ENCODE data around the gene SCIN.
"Not testable (repeated sequence)": the region's sequence is repeated elsewhere in the genome, so short reads cannot be mapped to it uniquely, and the experiment has no call there.

The SCIN gene

GRCh38 chr7:12612622-12613021, 42.1 kb downstream of the SCIN start:
- no peak for DNase-seq (ENCODE audit: low spot score)

DNA sequence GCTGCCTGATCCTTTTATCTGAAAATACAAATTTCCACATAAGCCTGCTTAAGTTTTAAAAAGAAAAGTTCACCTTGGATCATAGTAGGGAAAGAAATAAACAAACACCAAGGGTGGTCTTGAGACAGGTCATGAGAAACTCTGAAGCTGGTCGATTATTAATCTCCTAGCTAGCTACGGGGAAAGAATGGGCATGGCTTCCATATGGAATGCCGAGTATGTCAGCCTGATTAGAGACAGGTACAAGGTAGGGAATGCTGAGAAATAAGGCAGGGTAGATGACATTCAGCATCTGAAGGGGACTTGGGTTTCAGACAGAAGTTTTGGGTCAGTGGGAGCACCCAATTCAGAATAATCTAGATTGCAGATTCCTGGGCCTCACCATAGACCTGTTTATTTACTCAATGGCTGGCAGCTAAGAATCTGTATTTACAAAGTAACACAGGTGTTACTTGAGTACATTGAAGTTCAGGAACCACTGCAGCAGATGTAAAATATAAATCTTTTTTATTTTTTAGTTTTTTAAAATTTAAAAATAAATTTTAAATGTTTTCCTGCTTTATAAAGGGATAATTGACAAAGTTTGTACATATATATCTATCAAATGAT, 49.0 kb downstream of the SCIN start:
- DNase-seq (ENCODE audit: low spot score) = peak; percentile 27

DNA sequence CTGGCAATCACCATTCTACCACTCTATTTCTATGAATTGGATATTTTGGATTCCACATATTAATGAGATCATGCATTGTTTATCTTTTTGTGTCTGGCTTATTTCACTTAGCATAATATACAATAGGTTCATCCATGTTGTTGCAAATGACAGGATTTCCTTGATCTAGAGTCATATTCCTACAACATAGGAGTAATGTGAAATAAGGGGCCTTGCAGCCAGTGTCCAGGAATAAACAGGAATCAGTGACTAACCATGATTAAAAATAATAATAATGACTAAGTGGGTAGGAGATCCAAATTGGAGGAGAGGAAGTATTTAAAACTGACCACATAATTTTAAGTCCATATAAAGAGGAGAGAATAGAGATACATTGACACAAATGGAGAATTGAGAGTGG, 49.9 kb downstream of the SCIN start:
- DNase-seq (ENCODE audit: low spot score) = no peak

GRCh38 chr7:12623223-12623622, 52.7 kb downstream of the SCIN start:
- DNase-seq (ENCODE audit: low spot score) = no peak

- peak; percentile 29 for DNase-seq (ENCODE audit: low spot score)
Measured at GRCh38 chr7:12623885-12624498, 53.5 kb downstream of the SCIN start.

DNA sequence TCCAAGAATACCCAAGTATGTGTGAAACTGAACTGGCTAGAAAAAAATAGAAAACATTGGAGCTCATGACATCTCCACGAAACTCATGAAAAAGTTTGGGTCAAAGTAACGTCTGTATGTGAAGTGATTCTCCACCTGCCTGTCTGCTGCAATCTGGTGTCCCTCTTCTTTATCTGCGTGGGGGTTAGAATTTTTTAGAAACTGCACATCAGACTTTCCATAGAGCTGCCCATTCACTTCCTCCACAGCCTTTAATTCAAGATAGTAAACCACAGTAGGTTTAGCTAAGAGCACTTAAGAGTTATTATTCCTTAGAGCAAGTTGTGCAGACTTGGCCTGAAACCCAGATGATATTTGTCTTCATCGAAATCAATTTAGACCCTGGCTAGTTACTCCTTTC, 55.3 kb downstream of the SCIN start:
- DNase-seq (ENCODE audit: low spot score) = no peak

GRCh38 chr7:12629816-12630512, 59.4 kb downstream of the SCIN start:
- no peak for DNase-seq (ENCODE audit: low spot score)

GRCh38 chr7:12630513-12630819, 59.9 kb downstream of the SCIN start:
- no peak for DNase-seq (ENCODE audit: low spot score)

DNA sequence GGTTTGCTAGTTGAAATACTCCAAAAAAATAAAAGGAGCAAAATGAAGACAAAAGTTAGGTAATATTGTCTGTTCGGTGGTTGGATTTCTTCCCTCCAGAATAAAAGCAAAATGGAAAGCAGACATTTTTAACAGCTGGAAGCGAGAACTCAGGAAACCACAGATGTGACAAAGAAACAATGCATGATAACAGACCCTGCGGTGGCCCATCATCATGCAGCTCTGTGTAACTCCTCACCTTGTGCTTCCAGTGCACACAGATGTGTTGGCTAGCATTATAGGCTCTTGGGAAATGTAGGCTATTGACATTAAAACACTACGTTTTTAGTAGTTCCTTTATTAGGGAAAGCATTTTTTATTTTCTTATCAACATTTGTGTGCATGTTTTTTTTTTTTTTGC, 63.1 kb downstream of the SCIN start:
- no peak for DNase-seq (ENCODE audit: low spot score)

DNA sequence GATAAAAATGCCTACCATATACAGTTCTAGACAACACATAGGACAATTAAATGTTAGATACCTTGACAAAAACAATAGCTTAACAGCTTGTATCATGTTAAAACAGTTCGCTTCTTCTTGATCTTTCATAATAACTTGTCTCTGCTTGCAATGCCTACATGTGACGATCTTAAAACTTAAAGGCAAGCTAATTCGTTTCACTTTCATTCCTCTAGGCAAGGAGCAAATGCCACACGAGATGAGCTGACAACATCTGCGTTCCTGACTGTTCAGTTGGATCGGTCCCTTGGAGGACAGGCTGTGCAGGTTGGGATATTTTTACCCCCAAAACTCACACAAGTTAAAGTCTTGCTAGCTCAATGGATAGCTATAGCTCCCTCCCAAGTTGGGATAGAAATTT, 65.3 kb downstream of the SCIN start:
- no peak for DNase-seq (ENCODE audit: low spot score)

DNA sequence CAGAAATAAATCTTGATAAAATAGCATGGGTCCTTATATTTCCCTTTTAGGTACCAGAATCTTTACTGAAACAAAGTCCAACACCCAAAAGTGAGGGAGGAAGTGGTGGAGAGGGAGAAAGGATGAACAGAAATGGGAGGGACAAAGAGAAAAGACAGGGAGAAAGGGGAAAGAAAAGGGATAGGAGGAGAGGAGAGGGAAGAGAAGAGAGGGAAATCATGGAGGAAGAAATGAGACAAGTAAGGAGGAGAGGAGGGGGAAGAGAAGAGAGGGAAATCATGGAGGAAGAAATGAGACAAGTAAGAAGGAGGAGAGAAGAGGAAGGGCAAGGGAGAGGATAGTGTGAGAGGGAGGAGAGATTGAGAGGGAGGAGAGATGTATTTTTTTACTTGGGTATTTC, 66.8 kb downstream of the SCIN start:
- no peak for DNase-seq (ENCODE audit: low spot score)

GRCh38 chr7:12637819-12638592, 67.5 kb downstream of the SCIN start:
- DNase-seq (ENCODE audit: low spot score) = no peak

DNA sequence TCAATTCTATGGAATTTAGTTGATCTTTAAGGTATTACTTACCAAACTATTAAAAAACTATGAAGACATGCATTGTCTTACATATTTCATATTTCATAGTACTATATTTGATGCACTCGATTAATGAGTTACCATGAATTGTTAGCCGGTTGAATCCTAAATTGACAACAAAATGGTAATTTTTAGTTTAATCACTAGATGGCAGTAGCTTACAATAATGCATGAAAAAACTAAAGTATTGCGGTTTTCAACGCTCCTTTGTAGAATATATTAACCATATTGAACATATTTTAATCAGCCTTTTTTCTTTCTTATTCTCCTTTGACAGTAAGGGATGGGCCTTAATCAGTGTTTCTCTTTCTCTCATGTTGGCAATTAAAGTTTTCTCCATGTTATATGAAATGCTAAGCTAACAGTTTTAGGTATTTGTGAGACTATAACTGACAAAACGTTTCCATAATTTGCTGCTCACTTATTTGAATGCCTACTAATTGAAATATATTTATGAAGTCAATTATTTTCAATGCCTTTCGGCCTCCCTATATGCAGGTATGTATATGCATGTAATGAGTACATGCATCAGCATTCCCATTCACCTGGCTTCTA, 68.4 kb downstream of the SCIN start:
- DNase-seq (ENCODE audit: low spot score) = peak; percentile 33

DNA sequence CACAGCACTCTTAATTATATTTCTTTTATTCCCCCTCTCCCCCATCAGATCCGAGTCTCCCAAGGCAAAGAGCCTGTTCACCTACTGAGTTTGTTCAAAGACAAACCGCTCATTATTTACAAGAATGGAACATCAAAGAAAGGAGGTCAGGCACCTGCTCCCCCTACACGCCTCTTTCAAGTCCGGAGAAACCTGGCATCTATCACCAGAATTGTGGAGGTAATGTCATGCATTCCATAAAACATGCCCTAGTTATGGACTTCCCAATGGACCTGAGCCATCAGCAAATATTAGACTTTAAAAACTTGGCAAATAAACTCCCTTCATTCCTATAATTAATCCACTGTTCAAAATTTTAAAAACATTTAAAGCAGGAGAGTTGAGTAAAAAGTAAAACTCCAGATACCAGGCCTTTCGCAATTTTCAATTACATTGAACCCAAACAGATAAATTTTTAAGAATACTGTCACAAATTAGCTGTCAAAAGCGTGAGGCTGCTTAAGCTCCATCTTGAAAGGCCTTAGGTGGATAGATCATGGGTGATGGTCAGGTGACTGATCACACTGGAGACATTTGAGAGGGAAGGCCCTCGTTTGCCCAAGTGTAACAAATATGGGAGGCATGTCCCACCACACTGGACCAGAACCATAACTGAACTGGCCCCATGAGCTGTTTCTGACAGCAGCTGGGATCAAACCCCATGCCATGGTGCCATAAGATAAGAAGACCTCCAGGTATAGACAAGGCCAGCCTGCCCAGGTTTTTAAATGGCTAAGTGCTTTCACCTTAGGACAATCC, 70.0 kb downstream of the SCIN start:
- DNase-seq (ENCODE audit: low spot score) = no peak

DNA sequence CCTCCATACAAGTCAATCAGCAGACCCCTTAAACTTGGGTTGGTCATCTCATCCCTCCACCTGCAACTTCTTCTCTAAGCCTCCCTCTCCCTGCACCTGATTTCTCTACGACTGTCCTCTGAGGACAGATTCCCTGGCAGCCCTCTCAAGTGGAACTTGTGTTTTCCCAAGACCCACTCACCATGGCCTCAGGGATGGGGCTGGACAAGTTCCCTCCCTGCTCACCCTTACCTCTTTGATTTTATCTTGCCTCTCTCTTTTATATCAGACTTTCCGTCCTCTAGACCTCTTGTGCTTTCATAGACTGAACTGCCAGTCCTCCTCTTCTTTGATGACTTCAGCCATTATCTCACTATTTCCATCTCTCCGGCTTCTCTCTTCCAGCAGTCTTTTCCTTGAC, 70.7 kb downstream of the SCIN start:
- no peak for DNase-seq (ENCODE audit: low spot score)

DNA sequence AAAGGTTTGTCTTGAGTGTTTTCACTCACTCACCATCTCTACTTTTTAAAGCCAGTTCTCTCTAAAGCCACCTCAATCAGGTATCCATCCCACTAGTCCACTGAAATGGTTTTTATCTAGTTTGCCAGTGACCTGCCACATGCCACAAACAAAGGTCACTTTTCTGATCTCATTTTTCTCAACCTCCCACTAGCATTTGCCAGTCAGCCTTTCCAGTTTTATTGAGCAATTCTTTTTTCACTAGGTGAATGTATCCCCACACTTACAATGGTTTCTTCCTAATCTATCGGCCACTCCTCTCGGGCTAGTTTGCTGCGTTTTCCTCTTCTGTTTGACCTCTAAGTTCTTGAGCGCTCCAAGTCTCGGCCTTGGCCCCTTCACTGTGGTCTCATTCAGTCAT, 72.0 kb downstream of the SCIN start:
- no peak for DNase-seq (ENCODE audit: low spot score)

GRCh38 chr7:12643001-12643643, 72.6 kb downstream of the SCIN start:
- DNase-seq (ENCODE audit: low spot score) = no peak

DNA sequence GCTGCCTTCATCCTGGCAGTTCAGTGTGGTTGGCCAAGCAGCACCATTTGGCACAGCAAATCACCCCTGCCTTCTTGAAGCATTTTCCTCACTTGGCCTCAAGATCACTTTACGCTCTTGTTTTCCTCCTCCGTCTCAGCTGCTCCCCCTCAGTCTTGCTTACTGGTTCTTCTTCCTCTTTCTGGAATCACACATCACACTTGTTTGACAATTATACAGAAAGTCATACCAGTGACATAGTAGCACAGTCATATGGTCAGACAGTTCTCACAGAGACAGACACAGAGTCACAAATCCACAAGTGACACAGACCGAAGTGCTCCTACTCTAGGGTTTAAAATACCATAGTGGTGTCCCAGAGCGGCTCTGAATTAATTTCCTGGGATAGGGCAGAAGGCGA, 73.1 kb downstream of the SCIN start:
- no peak for DNase-seq (ENCODE audit: low spot score)

- DNase-seq (ENCODE audit: low spot score) = not testable (repeated sequence)
Measured at GRCh38 chr7:12645212-12645611, 74.7 kb downstream of the SCIN start.

DNA sequence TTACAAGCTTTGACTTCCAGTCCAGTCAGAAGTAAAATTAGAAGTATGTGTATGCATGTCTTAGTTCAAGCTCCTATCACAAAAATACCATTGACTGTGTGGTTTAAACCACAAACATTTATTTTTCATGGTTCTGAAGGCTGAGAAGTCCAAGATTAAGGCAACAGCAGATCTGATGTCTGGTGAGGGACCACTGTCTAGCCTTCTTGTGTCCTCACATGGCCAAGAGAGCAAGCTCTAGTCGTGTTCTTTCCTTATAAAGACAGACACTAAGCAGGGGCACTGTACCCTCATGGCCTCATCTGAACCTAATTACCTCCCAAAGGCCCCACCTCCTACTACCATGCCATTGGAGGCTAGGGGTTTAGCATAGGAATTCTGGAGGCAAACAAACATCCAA, 75.6 kb downstream of the SCIN start:
- peak; percentile 13 for DNase-seq (ENCODE audit: low spot score)
